ENCODE measurements around the gene GRB7. TPM values are rescaled to one million over a fixed set of nuclear protein-coding genes. Genes with fewer than 3 reads are reported as not detected.
"Not testable (repeated sequence)": the region's sequence is repeated elsewhere in the genome, so short reads cannot be mapped to it uniquely, and the experiment has no call there.

Gene GRB7
- polyA plus RNA-seq, 2 of the 4 experiments (the other 2 are of a cell fraction): 5.9 to 10.1 TPM

- no peak for ATAC-seq
- no peak for DNase-seq (ENCODE audit: low read depth in 1 of 2, low spot score in 1 of 2)
Measured at GRCh38 chr17:39763051-39763820, 25.5 kb downstream of the GRB7 start.

GRCh38 chr17:39764171-39764570 lies 26.4 kb downstream of the GRB7 start:
- DNase-seq (ENCODE audit: low read depth in 1 of 2, low spot score in 1 of 2); POLR2A ChIA-PET; H3K4me1 ChIP-seq; H3K27ac ChIP-seq; FAIRE-seq; ATAC-seq; H3K4me3 ChIP-seq; H3K4me2 ChIP-seq: not testable (repeated sequence)
- peaks cover 23% of the 10 kb centered on the region for H3K9me3 ChIP-seq
- 2% methylated on average over 3 of the region's 3 CpGs for WGBS (ENCODE audit: missing lambda C conversion rate)
- CTCF ChIA-PET: interaction anchor here (1.0 to 4.4 kb wide), 4 partner anchors 10 to 164 kb away, joined by 3 to 33 read pairs (median 14); no protein-coding TSS in a partner anchor

More at GRCh38 chr17:39763051-39763820, 25.5 kb downstream of the GRB7 start:
- Histone ChIP-seq H3K4me1 (no peaks in the 10 kb centered on the region), H3K4me2 (no peak overlapping the region), H3K27ac (no peak overlapping the region), H3K9me3 (peaks cover 23% of the 10 kb centered on the region), H3K4me3 (no peak overlapping the region)
- no peak for TF ChIP-seq ZFP36 (IDR thresholded peaks at IDR 0.05; ENCODE audit: borderline replicate concordance, partially characterized antibody)
- TF ChIP-seq HES2 (IDR thresholded peaks at IDR 0.05): no peak
- no peak for TF ChIP-seq HOXA7 (CRISPR knock-in tag; IDR thresholded peaks at IDR 0.05)
- no peak for TF ChIP-seq TFCP2L1 (CRISPR knock-in tag; IDR thresholded peaks at IDR 0.05)
- TF ChIP-seq E2F6 (IDR thresholded peaks at IDR 0.05; ENCODE audit: borderline replicate concordance, low read depth): no peak
- TF ChIP-seq HEYL (CRISPR knock-in tag; IDR thresholded peaks at IDR 0.05): no peak
- TF ChIP-seq RARB (CRISPR knock-in tag; IDR thresholded peaks at IDR 0.05): no peak
- no peak for TF ChIP-seq RNF2 (IDR thresholded peaks at IDR 0.05; ENCODE audit: borderline replicate concordance, low read depth)
- TF ChIP-seq CBX2 (IDR thresholded peaks at IDR 0.05; ENCODE audit: borderline replicate concordance, low read depth): no peak
- WGBS (ENCODE audit: missing lambda C conversion rate): 43% methylated on average over 5 of the region's 5 CpGs
- ChIA-PET POLR2A (no interaction called here), CTCF (interaction anchor here (1.0 to 4.4 kb wide), 4 partner anchors 9 to 163 kb away, joined by 3 to 33 read pairs (median 14); no protein-coding TSS in a partner anchor)
- peak; percentile 43 for FAIRE-seq

GRCh38 chr17:39765175-39765574 lies 27.4 kb downstream of the GRB7 start:
- ChIA-PET CTCF (interaction anchor here (4.1 to 4.4 kb wide), 2 partner anchors 11 to 143 kb away, joined by 26 to 33 read pairs; no protein-coding TSS in a partner anchor), POLR2A (no interaction called here)
- ATAC-seq (no peak), FAIRE-seq (no peak), DNase-seq (ENCODE audit: low read depth in 1 of 2, low spot score in 1 of 2) (no peak)
- TF ChIP-seq CEBPB (IDR thresholded peaks at IDR 0.05) (no peak), MAFK (IDR thresholded peaks at IDR 0.05; ENCODE audit: partially characterized antibody) (no peak), MYC (IDR thresholded peaks at IDR 0.05; ENCODE audit: borderline replicate concordance, low read length) (no peak), HMGXB4 (CRISPR knock-in tag; IDR thresholded peaks at IDR 0.05; ENCODE audit: borderline replicate concordance) (no peak), CHD4 (IDR thresholded peaks at IDR 0.05; ENCODE audit: borderline replicate concordance) (no peak), HEYL (CRISPR knock-in tag; IDR thresholded peaks at IDR 0.05) (no peak), RAD21 (conservative IDR thresholded peaks at IDR 0.05 in 1 of 2, IDR thresholded peaks at IDR 0.05 in 1 of 2) (no peak), HES2 (IDR thresholded peaks at IDR 0.05) (no peak), ZNF302 (CRISPR knock-in tag; IDR thresholded peaks at IDR 0.05) (no peak)
- H3K4me2 ChIP-seq: no peak overlapping the region
- no peak overlapping the region for H3K27ac ChIP-seq
- WGBS (ENCODE audit: missing lambda C conversion rate): 13% methylated on average over 3 of the region's 3 CpGs
- H3K4me1 ChIP-seq: no peaks in the 10 kb centered on the region
- peaks cover 23% of the 10 kb centered on the region for H3K9me3 ChIP-seq
- H3K4me3 ChIP-seq: no peak overlapping the region

Measured in A549 (cell line).